Osteocyte (in vitro differentiated cells): ENCODE measurements around the gene PPARA. TPM values are rescaled to one million over a fixed set of nuclear protein-coding genes. Genes with fewer than 3 reads are reported as not detected.

Experiments
- DNase-seq: peaks from one replicate; pipeline ENCODE4 v3.0.0; 2021; ENCODE audit warnings: mixed read lengths; ENCODE audit not compliant: unreplicated experiment; ENCODE audit errors: extremely low spot score
- H3K27ac Mint-ChIP-seq: one replicate; pipeline ENCODE4 v1.8.0; 2021; ENCODE audit warnings: mild to moderate bottlenecking, mixed read lengths; ENCODE audit not compliant: unreplicated experiment
- H3K27me3 Mint-ChIP-seq: one replicate; pipeline ENCODE4 v1.8.0; 2021; ENCODE audit warnings: mixed read lengths; ENCODE audit not compliant: unreplicated experiment
- H3K36me3 Mint-ChIP-seq: one replicate; pipeline ENCODE4 v1.8.0; 2021; ENCODE audit warnings: mixed read lengths; ENCODE audit not compliant: unreplicated experiment
- H3K4me1 Mint-ChIP-seq: one replicate; pipeline ENCODE4 v1.8.0; 2021; ENCODE audit warnings: mixed read lengths; ENCODE audit not compliant: unreplicated experiment
- H3K4me3 Mint-ChIP-seq: one replicate; pipeline ENCODE4 v1.8.0; 2021; ENCODE audit warnings: mild to moderate bottlenecking, moderate library complexity, mixed read lengths; ENCODE audit not compliant: unreplicated experiment
- H3K9me3 Mint-ChIP-seq: one replicate; pipeline ENCODE4 v1.8.0; 2021; ENCODE audit warnings: mixed read lengths; ENCODE audit not compliant: unreplicated experiment
- total RNA-seq: library from RNA; stranded (reverse); gene quantifications from 2 replicates; pipeline ENCODE4 v1.2.1, GENCODE V29; 2021
- TF ChIP-seq, protein P1 (sequence below): fragments of 200-600 bp; sonication (generic); IDR thresholded peaks from 2 replicates; pipeline ENCODE4 v1.5.0; 2021; ENCODE audit warnings: antibody characterized with exemption, mild to moderate bottlenecking, moderate library complexity

The PPARA gene
- total RNA-seq, 1 donor from 2014 or later: 21.9 TPM

DNA sequence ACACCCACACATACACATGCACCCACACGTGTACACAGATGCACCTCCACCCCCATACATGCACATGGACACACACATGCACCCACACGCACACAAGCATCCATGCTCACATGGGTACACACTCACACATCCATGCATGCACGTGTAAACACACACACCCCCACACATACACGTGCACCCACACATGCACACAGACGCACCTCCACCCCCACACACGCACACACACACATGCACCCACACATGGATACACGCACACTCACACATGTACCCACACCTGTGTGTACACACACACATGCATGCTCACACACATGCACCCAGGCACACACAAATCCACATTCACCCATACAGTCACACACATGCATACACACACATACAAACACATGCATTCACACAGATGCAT, 75.3 kb downstream of the PPARA start:
- Mint-ChIP-seq H3K4me3 (no peak overlapping the region), H3K27me3 (no peaks in the 10 kb centered on the region), H3K27ac (no peak overlapping the region), H3K9me3 (no peaks in the 10 kb centered on the region), H3K4me1 (peaks cover 5% of the 10 kb centered on the region), H3K36me3 (peaks cover 24% of the 10 kb centered on the region)
- DNase-seq: no peak
- TF ChIP-seq, protein P1, sequence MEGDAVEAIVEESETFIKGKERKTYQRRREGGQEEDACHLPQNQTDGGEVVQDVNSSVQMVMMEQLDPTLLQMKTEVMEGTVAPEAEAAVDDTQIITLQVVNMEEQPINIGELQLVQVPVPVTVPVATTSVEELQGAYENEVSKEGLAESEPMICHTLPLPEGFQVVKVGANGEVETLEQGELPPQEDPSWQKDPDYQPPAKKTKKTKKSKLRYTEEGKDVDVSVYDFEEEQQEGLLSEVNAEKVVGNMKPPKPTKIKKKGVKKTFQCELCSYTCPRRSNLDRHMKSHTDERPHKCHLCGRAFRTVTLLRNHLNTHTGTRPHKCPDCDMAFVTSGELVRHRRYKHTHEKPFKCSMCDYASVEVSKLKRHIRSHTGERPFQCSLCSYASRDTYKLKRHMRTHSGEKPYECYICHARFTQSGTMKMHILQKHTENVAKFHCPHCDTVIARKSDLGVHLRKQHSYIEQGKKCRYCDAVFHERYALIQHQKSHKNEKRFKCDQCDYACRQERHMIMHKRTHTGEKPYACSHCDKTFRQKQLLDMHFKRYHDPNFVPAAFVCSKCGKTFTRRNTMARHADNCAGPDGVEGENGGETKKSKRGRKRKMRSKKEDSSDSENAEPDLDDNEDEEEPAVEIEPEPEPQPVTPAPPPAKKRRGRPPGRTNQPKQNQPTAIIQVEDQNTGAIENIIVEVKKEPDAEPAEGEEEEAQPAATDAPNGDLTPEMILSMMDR: no peak

DNA sequence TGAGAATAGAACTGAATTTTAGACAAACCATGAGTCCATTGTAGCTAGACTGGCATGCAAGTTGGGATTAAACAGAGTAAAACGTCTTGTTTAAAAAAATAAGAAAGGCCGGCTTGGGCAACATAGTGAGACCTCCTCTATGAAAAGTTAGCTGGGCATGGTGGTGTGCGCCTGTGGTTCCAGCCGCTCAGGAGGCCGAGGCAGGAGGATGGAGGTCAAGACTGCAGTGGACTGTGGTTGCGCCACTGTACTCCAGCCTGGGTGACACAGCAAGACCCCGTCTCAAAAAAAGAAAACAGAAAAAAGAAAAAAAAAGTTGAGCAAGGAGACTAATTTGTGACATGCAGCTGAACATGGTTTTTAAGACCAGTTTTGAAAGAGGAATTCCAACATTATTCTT, 76.3 kb downstream of the PPARA start:
- Mint-ChIP-seq H3K27ac (no peak overlapping the region), H3K9me3 (no peaks in the 10 kb centered on the region), H3K36me3 (peaks cover 18% of the 10 kb centered on the region), H3K4me1 (peaks cover 5% of the 10 kb centered on the region), H3K27me3 (no peaks in the 10 kb centered on the region), H3K4me3 (no peak overlapping the region)
- TF ChIP-seq, protein P1: no peak
- DNase-seq: no peak

DNA sequence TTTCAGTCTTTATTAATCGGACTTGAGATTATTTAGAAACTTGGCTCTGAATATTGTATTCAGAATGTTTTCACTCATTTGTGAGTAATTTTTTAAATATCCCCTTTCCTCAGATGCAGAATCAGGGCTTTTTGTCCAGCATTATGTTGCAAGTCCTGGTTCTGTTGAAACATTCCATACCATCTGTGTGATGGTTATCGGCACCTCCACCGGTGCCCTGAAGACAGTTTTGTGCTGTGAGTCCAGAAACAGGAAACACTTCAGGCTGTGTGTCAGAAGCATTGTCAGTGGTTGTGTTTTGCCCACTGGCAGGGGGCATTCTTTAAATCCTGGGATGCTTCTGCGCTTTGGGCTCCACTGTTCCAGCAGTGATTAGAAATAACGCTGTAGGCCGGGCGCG, 79.4 kb downstream of the PPARA start:
- TF ChIP-seq, protein P1: no peak
- Mint-ChIP-seq H3K4me3 (no peak overlapping the region), H3K27me3 (no peaks in the 10 kb centered on the region), H3K9me3 (no peaks in the 10 kb centered on the region), H3K27ac (no peak overlapping the region), H3K36me3 (peaks cover 10% of the 10 kb centered on the region), H3K4me1 (peaks cover 16% of the 10 kb centered on the region)
- no peak for DNase-seq

DNA sequence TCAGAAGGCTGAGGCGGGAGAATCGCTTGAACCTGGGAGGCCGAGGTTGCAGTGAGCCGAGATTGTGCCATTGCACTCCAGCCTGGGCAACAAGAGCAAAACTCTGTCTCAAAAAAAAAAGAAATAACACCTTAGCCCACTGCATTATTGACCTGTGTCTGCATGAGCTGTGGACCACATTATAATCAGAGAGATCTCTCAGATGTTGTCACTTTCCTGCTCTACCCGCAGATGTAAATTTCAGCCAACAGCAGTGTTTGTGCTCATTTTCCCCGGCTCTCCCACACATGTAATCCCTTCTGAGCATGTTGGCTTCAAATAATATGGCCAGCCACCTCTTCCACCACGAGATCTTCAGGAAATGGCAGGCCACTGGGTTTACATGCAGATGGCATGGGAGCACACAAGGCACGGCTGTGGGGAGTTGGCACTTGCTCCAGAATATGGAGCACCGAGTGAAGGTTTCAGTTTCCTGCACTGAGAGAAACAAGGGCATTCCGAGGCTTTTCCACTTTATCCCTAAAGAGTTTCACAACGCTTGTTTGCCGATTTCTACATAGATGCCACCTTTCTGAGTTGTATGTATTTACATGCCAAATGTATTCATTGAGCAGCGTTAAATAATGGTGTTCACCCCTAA, 80.1 kb downstream of the PPARA start:
- Mint-ChIP-seq H3K4me1 (peaks cover 16% of the 10 kb centered on the region), H3K4me3 (no peak overlapping the region), H3K9me3 (no peaks in the 10 kb centered on the region), H3K27me3 (no peaks in the 10 kb centered on the region), H3K36me3 (peaks cover 10% of the 10 kb centered on the region), H3K27ac (no peak overlapping the region)
- TF ChIP-seq, protein P1: no peak
- DNase-seq: no peak

DNA sequence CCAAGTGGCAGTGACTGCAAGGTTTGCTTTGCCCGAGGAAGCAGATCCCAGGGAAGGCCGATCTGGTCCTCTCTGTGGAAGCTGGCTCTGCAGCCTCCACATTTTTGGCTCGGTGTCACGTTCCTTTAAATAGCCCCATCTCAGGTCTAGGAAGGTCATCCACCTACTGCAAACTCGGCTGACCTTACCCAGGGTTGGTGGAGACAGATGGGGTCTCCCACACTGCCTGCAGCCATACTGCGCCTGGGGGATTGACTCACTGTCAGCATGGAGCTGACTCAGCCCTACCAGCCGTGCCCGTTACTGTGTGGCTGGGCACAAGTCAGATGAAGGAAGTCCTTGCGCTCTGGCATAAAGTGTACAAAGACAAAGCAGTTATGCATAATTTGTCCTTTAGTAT, 82.9 kb downstream of the PPARA start:
- Mint-ChIP-seq H3K9me3 (no peaks in the 10 kb centered on the region), H3K4me3 (peak overlapping the region; percentile 14), H3K36me3 (peaks cover 21% of the 10 kb centered on the region), H3K4me1 (peaks cover 16% of the 10 kb centered on the region), H3K27ac (peak overlapping the region; percentile 70), H3K27me3 (no peaks in the 10 kb centered on the region)
- TF ChIP-seq, protein P1: no peak
- DNase-seq: peak; percentile 92
